Measurements from ENCODE around the gene MDK.
A peak's percentile ranks its signal among the peaks of the same experiment; 100 is the strongest.

MDK gene

DNA sequence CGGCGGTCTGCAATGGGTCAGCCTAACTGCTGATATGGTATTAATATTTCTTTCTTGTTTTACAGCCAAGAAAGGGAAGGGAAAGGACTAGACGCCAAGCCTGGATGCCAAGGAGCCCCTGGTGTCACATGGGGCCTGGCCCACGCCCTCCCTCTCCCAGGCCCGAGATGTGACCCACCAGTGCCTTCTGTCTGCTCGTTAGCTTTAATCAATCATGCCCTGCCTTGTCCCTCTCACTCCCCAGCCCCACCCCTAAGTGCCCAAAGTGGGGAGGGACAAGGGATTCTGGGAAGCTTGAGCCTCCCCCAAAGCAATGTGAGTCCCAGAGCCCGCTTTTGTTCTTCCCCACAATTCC lies 1.9 kb downstream of the MDK start:
- no peak overlapping the region for H2BK5ac ChIP-seq (ENCODE audit: low read depth, low read length, poor library complexity, severe bottlenecking)
- peaks cover 3 to 6% of the 10 kb centered on the region in 2 experiments for H3K36me3 ChIP-seq (ENCODE audit: control insufficient read depth in 1 of 2, insufficient read depth in 2 of 2, low read depth in 1 of 2, low read length in 2 of 2)
- no peak overlapping the region for H2AFZ ChIP-seq (ENCODE audit: low read depth, low read length)
- no peak overlapping the region for H3K27ac ChIP-seq (ENCODE audit: low read length, poor library complexity, severe bottlenecking)
- no peak overlapping the region for H4K8ac ChIP-seq (ENCODE audit: low read length)
- H2AK5ac ChIP-seq (ENCODE audit: low read length, severe bottlenecking): no peak overlapping the region
- no peak overlapping the region for H3K4me3 ChIP-seq (ENCODE audit: insufficient read depth in 1 of 2, low read depth in 1 of 2, low read length in 2 of 2)
- H3K18ac ChIP-seq (ENCODE audit: low read depth in 1 of 2, low read length in 2 of 2): no peak overlapping the region
- H4K91ac ChIP-seq (ENCODE audit: low read length): no peak overlapping the region
- H3K9me3 ChIP-seq (ENCODE audit: control insufficient read depth, low read length): no peaks in the 10 kb centered on the region
- no peak overlapping the region for H2BK15ac ChIP-seq (ENCODE audit: low read depth, poor library complexity, severe bottlenecking)
- no peak for DNase-seq
- peaks cover 24 to 36% of the 10 kb centered on the region in 2 experiments for H3K27me3 ChIP-seq (ENCODE audit: control insufficient read depth in 1 of 2, insufficient read depth in 1 of 2, low read length in 2 of 2)
- H3K4me2 ChIP-seq (ENCODE audit: low read length, poor library complexity, severe bottlenecking): no peak overlapping the region
- no peak overlapping the region for H3K9ac ChIP-seq (ENCODE audit: low read length)
- no peak overlapping the region for H3K23ac ChIP-seq (ENCODE audit: low read length in 2 of 2)
- no peak overlapping the region for H3K4ac ChIP-seq (ENCODE audit: low read depth in 1 of 2, low read length in 2 of 2)
- H2BK12ac ChIP-seq (ENCODE audit: low read length in 2 of 2): no peak overlapping the region
- no peak overlapping the region for H3K14ac ChIP-seq (ENCODE audit: low read length in 2 of 2)
- peaks cover 44% of the 10 kb centered on the region for H3K4me1 ChIP-seq (ENCODE audit: control insufficient read depth, insufficient read depth, low read depth, low read length)
- H2BK120ac ChIP-seq (ENCODE audit: low read depth, low read length): no peak overlapping the region
- peaks cover 1% of the 10 kb centered on the region for H3K79me1 ChIP-seq (replicated peaks; ENCODE audit: low read length, poor library complexity, severe bottlenecking)
- WGBS: 79% methylated on average over 5 of the region's 7 CpGs

- Histone ChIP-seq H3K23ac (ENCODE audit: low read length in 2 of 2) (no peak overlapping the region), H3K36me3 (ENCODE audit: control insufficient read depth in 1 of 2, insufficient read depth in 2 of 2, low read depth in 1 of 2, low read length in 2 of 2) (no peaks in the 10 kb centered on the region), H3K27me3 (ENCODE audit: control insufficient read depth in 1 of 2, insufficient read depth in 1 of 2, low read length in 2 of 2) (peaks cover 32 to 44% of the 10 kb centered on the region in 2 experiments), H3K4me2 (ENCODE audit: low read length, poor library complexity, severe bottlenecking) (no peak overlapping the region), H3K4me1 (ENCODE audit: control insufficient read depth, insufficient read depth, low read depth, low read length) (peaks cover 40% of the 10 kb centered on the region), H3K18ac (ENCODE audit: low read depth in 1 of 2, low read length in 2 of 2) (no peak overlapping the region), H2BK120ac (ENCODE audit: low read depth, low read length) (no peak overlapping the region), H3K27ac (ENCODE audit: low read length, poor library complexity, severe bottlenecking) (no peak overlapping the region), H2BK15ac (ENCODE audit: low read depth, poor library complexity, severe bottlenecking) (no peak overlapping the region), H2AK5ac (ENCODE audit: low read length, severe bottlenecking) (no peak overlapping the region), H2AFZ (ENCODE audit: low read depth, low read length) (no peak overlapping the region), H3K9ac (ENCODE audit: low read length) (no peak overlapping the region), H3K14ac (ENCODE audit: low read length in 2 of 2) (no peak overlapping the region), H4K91ac (ENCODE audit: low read length) (no peak overlapping the region), H3K79me1 (replicated peaks; ENCODE audit: low read length, poor library complexity, severe bottlenecking) (peaks cover 1% of the 10 kb centered on the region), H2BK5ac (ENCODE audit: low read depth, low read length, poor library complexity, severe bottlenecking) (no peak overlapping the region), H3K4ac (ENCODE audit: low read depth in 1 of 2, low read length in 2 of 2) (no peak overlapping the region), H3K4me3 (ENCODE audit: insufficient read depth in 1 of 2, low read depth in 1 of 2, low read length in 2 of 2) (no peak overlapping the region), H2BK12ac (ENCODE audit: low read length in 2 of 2) (no peak overlapping the region), H4K8ac (ENCODE audit: low read length) (no peak overlapping the region), H3K9me3 (ENCODE audit: control insufficient read depth, low read length) (no peaks in the 10 kb centered on the region)
- no peak for DNase-seq
- 89% methylated on average over 8 of the region's 12 CpGs for WGBS
Measured at GRCh38 chr11:46383974-46384701, 2.7 kb downstream of the MDK start.

- peaks cover 1% of the 10 kb centered on the region for H3K79me1 ChIP-seq (replicated peaks; ENCODE audit: low read length, poor library complexity, severe bottlenecking)
- H3K18ac ChIP-seq (ENCODE audit: low read depth in 1 of 2, low read length in 2 of 2): no peak overlapping the region
- H3K27ac ChIP-seq (ENCODE audit: low read length, poor library complexity, severe bottlenecking): no peak overlapping the region
- H2AFZ ChIP-seq (ENCODE audit: low read depth, low read length): no peak overlapping the region
- peaks cover 43 to 56% of the 10 kb centered on the region in 2 experiments for H3K27me3 ChIP-seq (ENCODE audit: control insufficient read depth in 1 of 2, insufficient read depth in 1 of 2, low read length in 2 of 2)
- no peak overlapping the region for H2BK120ac ChIP-seq (ENCODE audit: low read depth, low read length)
- no peaks in the 10 kb centered on the region for H3K36me3 ChIP-seq (ENCODE audit: control insufficient read depth in 1 of 2, insufficient read depth in 2 of 2, low read depth in 1 of 2, low read length in 2 of 2)
- no peak overlapping the region for H2BK15ac ChIP-seq (ENCODE audit: low read depth, poor library complexity, severe bottlenecking)
- DNase-seq: no peak
- no peak overlapping the region for H3K4ac ChIP-seq (ENCODE audit: low read depth in 1 of 2, low read length in 2 of 2)
- H3K9me3 ChIP-seq (ENCODE audit: control insufficient read depth, low read length): no peaks in the 10 kb centered on the region
- H4K8ac ChIP-seq (ENCODE audit: low read length): no peak overlapping the region
- no peak overlapping the region for H2BK12ac ChIP-seq (ENCODE audit: low read length in 2 of 2)
- no peak overlapping the region for H3K4me3 ChIP-seq (ENCODE audit: insufficient read depth in 1 of 2, low read depth in 1 of 2, low read length in 2 of 2)
- peak overlapping the region; percentile 64 for H4K91ac ChIP-seq (ENCODE audit: low read length)
- H3K14ac ChIP-seq (ENCODE audit: low read length in 2 of 2): no peak overlapping the region
- WGBS: 97% methylated on average over 47 of the region's 47 CpGs
- no peak overlapping the region for H3K4me2 ChIP-seq (ENCODE audit: low read length, poor library complexity, severe bottlenecking)
- H3K9ac ChIP-seq (ENCODE audit: low read length): no peak overlapping the region
- H2AK5ac ChIP-seq (ENCODE audit: low read length, severe bottlenecking): no peak overlapping the region
- H3K23ac ChIP-seq (ENCODE audit: low read length in 2 of 2): no peak overlapping the region
- no peak overlapping the region for H2BK5ac ChIP-seq (ENCODE audit: low read depth, low read length, poor library complexity, severe bottlenecking)
- peaks cover 43% of the 10 kb centered on the region for H3K4me1 ChIP-seq (ENCODE audit: control insufficient read depth, insufficient read depth, low read depth, low read length)
Measured at GRCh38 chr11:46385169-46386004, 3.9 kb downstream of the MDK start.

GRCh38 chr11:46386005-46386578 lies 4.6 kb downstream of the MDK start:
- peaks cover 1% of the 10 kb centered on the region for H3K79me1 ChIP-seq (replicated peaks; ENCODE audit: low read length, poor library complexity, severe bottlenecking)

More at GRCh38 chr11:46386005-46386578, 4.6 kb downstream of the MDK start:
- Histone ChIP-seq H3K4me2 (ENCODE audit: low read length, poor library complexity, severe bottlenecking) (no peak overlapping the region), H3K36me3 (ENCODE audit: control insufficient read depth in 1 of 2, insufficient read depth in 2 of 2, low read depth in 1 of 2, low read length in 2 of 2) (no peaks in the 10 kb centered on the region), H2BK15ac (ENCODE audit: low read depth, poor library complexity, severe bottlenecking) (no peak overlapping the region), H2BK12ac (ENCODE audit: low read length in 2 of 2) (no peak overlapping the region), H3K9me3 (ENCODE audit: control insufficient read depth, low read length) (no peaks in the 10 kb centered on the region), H4K91ac (ENCODE audit: low read length) (no peak overlapping the region), H3K4ac (ENCODE audit: low read depth in 1 of 2, low read length in 2 of 2) (no peak overlapping the region), H3K4me3 (ENCODE audit: insufficient read depth in 1 of 2, low read depth in 1 of 2, low read length in 2 of 2) (no peak overlapping the region), H2AFZ (ENCODE audit: low read depth, low read length) (no peak overlapping the region), H2BK120ac (ENCODE audit: low read depth, low read length) (no peak overlapping the region), H3K9ac (ENCODE audit: low read length) (no peak overlapping the region), H3K27me3 (ENCODE audit: control insufficient read depth in 1 of 2, insufficient read depth in 1 of 2, low read length in 2 of 2) (peaks cover 49 to 63% of the 10 kb centered on the region in 2 experiments), H3K18ac (ENCODE audit: low read depth in 1 of 2, low read length in 2 of 2) (no peak overlapping the region), H4K8ac (ENCODE audit: low read length) (no peak overlapping the region), H3K27ac (ENCODE audit: low read length, poor library complexity, severe bottlenecking) (no peak overlapping the region), H2BK5ac (ENCODE audit: low read depth, low read length, poor library complexity, severe bottlenecking) (no peak overlapping the region), H3K4me1 (ENCODE audit: control insufficient read depth, insufficient read depth, low read depth, low read length) (peaks cover 44% of the 10 kb centered on the region), H3K23ac (ENCODE audit: low read length in 2 of 2) (no peak overlapping the region), H2AK5ac (ENCODE audit: low read length, severe bottlenecking) (no peak overlapping the region), H3K14ac (ENCODE audit: low read length in 2 of 2) (no peak overlapping the region)
- 97% methylated on average over 25 of the region's 25 CpGs for WGBS
- no peak for DNase-seq
